AG04450 (cell line): ENCODE results near the gene NRIP1. TPM values are rescaled to one million over a fixed set of nuclear protein-coding genes. Genes with fewer than 3 reads are reported as not detected.

Experiments
- CTCF ChIA-PET: fragments of 300-600, 350-600 bp; formaldehyde crosslinking; extraction: SDS; loops from one replicate; lab custom pipeline; 2022; ENCODE audit warnings: antibody characterized with exemption, inconsistent platforms; lab: Charles Lee
- POLR2A ChIA-PET: fragments of 350-600 bp; formaldehyde crosslinking; extraction: SDS; loops from one replicate; lab custom pipeline; 2021; ENCODE audit warnings: antibody characterized with exemption, inconsistent platforms; lab: Yijun Ruan, JAX
- DNase-seq: peaks from one replicate; pipeline ENCODE4 v3.0.0-alpha.2; 2011; ENCODE audit warnings: low read depth, low spot score
- H3K27ac ChIP-seq: one replicate; pipeline ENCODE4 v1.5.1; 2012; ENCODE audit warnings: low read depth, low read length, control low read depth
- H3K27me3 ChIP-seq: one replicate; pipeline ENCODE4 v1.6.0; 2012; ENCODE audit warnings: low read length; ENCODE audit not compliant: control insufficient read depth, insufficient read depth
- H3K4me3 ChIP-seq: 2 replicates; pipeline ENCODE4 v1.5.1; 2011; ENCODE audit warnings: mild to moderate bottlenecking, low read depth, low read length, control low read depth
- H3K9me3 ChIP-seq: 2 replicates; pipeline ENCODE4 v1.5.1; 2012; ENCODE audit warnings: low read length; ENCODE audit not compliant: control insufficient read depth, insufficient read depth
- CTCF ChIP-seq: IDR thresholded peaks from 2 replicates; pipeline ENCODE4 v1.5.1; 2011; ENCODE audit warnings: low read depth, low read length, control low read depth, inconsistent platforms
- polyA plus RNA-seq: library from polyadenylated mRNA; depleted of rRNA; stranded (reverse); fragments of >200 nt; gene quantifications from 2 replicates; pipeline ENCODE4 v1.2.3, GENCODE V29; 2011

Gene NRIP1
- polyA plus RNA-seq, 1 experiment = 22.6 TPM

- ChIA-PET CTCF (no interaction called here), POLR2A (no interaction called here)
- Histone ChIP-seq H3K9me3 (no peaks in the 10 kb centered on the region), H3K27me3 (peaks cover 1% of the 10 kb centered on the region), H3K4me3 (no peak overlapping the region), H3K27ac (no peak overlapping the region)
- no peak for TF ChIP-seq CTCF
- no peak for DNase-seq
Observed at GRCh38 chr21:15098908-15099307, 34.1 kb upstream of the NRIP1 start.

- TF ChIP-seq CTCF = no peak
- no peak for DNase-seq
- Histone ChIP-seq H3K9me3 (no peaks in the 10 kb centered on the region), H3K27ac (no peak overlapping the region), H3K4me3 (no peak overlapping the region), H3K27me3 (peaks cover 3% of the 10 kb centered on the region)
- ChIA-PET CTCF (no interaction called here), POLR2A (no interaction called here)
Observed at GRCh38 chr21:15098181-15098580, 33.4 kb upstream of the NRIP1 start.

- Histone ChIP-seq H3K9me3 (no peaks in the 10 kb centered on the region), H3K27ac (no peak overlapping the region), H3K4me3 (no peak overlapping the region), H3K27me3 (peaks cover 3% of the 10 kb centered on the region)
- no peak for DNase-seq
- TF ChIP-seq CTCF = no peak
- ChIA-PET POLR2A (no interaction called here), CTCF (no interaction called here)
Observed at GRCh38 chr21:15097580-15097979, 32.8 kb upstream of the NRIP1 start.

GRCh38 chr21:15096146-15096545, 31.3 kb upstream of the NRIP1 start:
- ChIA-PET POLR2A (no interaction called here), CTCF (no interaction called here)
- H3K4me3 ChIP-seq = no peak overlapping the region

GRCh38 chr21:15095326-15095725, 30.5 kb upstream of the NRIP1 start:
- H3K27me3 ChIP-seq = peaks cover 3% of the 10 kb centered on the region
- no peak for DNase-seq
- CTCF ChIA-PET = interaction anchor here (1.7 kb wide), 1 partner anchor 387 kb away, joined by 5 read pairs; no protein-coding TSS in a partner anchor
- H3K4me3 ChIP-seq = no peak overlapping the region
- TF ChIP-seq CTCF = no peak
- no peak overlapping the region for H3K27ac ChIP-seq
- POLR2A ChIA-PET = no interaction called here
- H3K9me3 ChIP-seq = no peaks in the 10 kb centered on the region

More at GRCh38 chr21:15096146-15096545, 31.3 kb upstream of the NRIP1 start:
- Histone ChIP-seq H3K27me3 (peaks cover 3% of the 10 kb centered on the region), H3K9me3 (no peaks in the 10 kb centered on the region), H3K27ac (no peak overlapping the region)
- DNase-seq = no peak
- TF ChIP-seq CTCF = no peak
